ENCODE results near the gene TBX1.
"Not testable (repeated sequence)": the region's sequence is repeated elsewhere in the genome, so short reads cannot be mapped to it uniquely, and the experiment has no call there.

Gene TBX1

DNA sequence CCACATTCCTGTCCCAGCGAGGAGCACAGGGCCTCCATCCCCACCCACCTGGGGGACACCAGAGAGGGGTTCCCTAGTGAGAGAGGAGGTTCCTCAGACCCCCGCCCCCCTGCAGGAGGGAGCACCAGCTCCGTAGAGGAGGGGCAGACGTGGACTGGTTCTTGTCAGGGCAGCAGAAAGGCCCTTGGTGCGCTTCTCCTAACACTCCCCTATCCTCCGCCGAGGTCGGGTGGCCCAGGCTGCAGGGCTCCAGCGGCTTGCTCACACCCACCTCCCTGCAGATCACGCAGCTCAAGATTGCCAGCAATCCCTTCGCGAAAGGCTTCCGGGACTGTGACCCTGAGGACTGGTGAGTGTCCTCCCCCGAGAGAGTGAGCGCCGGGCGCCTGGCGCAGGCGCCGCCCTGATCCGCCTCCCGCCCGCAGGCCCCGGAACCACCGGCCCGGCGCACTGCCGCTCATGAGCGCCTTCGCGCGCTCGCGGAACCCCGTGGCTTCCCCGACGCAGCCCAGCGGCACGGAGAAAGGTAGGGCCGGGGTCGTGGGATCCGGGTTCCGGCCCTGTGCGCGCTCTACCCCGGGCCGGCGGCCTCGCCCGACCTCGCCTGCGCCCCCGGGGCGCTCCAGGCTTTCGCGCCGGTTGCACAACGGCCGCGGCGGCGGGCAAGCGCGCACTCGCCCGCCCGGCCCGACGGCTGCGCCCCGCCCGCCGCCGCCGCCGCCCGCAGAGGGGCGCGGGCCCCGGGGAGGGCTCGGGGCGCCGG is 5.1 kb downstream of the TBX1 start:
- DNase-seq: no peak

GRCh38 chr22:19766240-19766510 is 5.6 kb downstream of the TBX1 start:
- DNase-seq: no peak

DNA sequence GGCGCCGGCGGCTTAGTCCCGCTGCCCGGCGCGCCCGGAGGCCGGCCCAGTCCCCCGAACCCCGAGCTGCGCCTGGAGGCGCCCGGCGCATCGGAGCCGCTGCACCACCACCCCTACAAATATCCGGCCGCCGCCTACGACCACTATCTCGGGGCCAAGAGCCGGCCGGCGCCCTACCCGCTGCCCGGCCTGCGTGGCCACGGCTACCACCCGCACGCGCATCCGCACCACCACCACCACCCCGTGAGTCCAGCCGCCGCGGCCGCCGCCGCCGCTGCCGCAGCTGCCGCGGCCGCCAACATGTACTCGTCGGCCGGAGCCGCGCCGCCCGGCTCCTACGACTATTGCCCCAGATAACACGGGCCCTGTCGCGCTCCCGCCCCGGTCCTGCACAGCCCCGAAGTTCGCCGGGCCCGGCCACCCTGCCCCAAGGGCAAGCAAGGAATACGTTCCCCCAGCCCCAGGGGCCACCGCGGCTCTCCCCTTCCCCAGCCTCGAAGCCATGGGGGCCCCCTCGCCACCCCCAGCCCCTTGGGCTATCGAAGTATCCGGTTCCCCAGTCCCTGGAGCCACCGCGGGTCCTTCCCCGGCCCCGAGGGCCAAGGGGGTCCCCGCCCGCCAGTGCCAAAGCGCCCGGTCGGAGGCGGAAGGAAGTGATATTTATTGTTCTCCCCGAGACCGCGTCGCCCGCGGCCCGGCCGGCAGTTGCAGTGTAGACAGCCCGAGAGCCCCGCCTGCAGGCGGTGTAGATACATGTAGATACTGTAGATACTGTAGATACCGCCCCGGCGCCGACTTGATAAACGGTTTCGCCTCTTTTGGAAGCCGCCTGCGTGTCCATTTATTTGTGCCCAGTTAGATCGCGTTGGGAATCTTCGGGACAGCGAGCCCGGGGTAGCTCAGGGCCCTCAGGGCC is 6.2 kb downstream of the TBX1 start:
- DNase-seq: no peak

DNA sequence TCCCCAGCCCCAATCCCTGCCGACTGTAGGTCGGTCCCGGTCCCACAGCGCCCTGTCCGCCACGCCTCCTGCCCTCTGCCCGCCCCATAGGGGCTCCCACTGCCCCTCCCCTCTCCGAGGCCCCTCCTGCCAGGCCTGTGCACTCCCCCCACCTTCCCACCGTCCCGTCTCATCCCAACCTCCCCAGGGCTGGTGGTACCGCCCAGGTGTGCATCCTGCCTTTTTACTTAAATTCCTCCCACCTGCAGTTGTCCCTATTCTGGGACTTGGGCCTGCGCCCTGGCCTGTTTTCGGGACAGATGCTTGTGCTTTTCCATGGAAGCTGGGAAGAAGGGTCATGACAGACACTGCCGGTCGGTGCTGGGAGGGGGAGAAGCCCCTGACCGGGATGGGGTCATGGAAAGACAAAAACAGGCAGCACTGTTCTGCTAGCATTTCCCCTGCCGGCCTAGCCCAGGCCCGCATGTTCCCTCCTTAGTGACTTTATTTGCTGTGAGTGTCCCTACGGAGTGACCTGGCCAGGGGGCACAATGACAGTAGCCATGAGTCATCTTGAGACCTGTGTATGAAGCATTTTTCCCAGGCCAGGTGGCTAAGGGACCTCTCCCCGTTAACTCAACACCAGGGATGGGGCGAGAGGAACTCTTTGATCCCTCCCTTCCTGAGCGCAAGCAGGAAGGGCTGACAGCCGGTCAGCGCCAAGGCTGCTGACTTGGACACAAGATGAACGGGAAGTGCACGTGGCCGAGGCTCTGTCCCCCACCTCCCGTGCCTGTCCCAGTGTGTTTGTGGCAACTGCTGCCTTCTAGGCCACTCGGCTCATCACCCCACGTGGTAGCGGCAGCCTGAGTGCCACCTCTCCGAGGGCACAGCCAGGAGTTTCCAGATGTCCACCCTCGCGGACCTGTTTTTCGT is 7.1 kb downstream of the TBX1 start:
- DNase-seq: no peak

GRCh38 chr22:19769393-19769715 is 8.8 kb downstream of the TBX1 start:
- DNase-seq: no peak

GRCh38 chr22:19770349-19771220 is 10.0 kb downstream of the TBX1 start:
- no peak for DNase-seq

DNA sequence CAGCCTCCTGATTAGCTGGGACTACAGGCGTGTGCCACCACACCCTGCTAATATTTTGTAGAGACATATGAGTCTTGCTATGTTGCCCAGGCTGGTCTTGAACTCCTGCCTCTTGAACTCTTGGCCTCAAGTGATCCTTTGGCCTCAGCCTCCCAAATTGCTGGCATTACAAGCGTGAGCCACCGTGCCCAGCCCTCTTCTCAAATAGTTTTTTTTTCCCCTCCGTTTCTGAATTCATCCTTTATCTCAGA is 11.8 kb downstream of the TBX1 start:
- DNase-seq: no peak

DNA sequence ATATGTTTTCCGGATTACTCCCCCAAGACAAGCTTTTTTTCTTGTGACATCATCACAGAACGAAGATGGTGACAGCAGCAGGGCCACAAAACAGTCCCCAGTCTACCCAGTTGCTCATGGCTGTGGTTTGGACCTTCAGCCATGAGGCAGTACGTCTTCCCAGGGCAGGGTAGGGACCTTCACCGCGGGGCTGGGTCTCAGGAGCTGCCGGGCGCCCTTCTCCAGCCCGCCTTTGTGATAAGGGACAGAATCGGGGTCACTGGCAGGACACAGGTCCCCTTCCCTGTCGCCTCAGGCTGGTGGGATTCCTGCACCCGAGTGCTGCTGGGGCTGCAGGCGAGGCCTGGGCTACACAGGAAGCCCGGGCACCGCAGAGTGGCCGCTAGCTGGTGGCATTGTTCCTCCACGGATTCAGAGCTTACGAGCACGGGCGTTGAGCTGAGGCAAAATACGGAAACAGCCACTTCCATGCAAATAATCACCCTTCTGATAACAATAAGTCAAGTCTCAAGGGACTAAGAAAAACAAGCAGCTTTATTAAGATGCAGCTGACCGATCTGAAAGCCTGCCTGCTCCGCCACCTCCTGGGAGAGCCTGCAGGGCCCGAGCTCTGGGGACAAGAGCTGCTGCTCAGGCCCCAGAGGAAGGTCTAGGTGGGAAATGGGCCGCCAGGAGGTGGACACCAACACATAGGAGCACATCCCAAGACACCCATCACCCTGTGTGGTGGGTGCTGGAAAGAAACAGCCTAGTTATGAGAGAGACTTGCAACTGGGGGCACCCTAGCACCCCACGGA is 12.3 kb downstream of the TBX1 start:
- DNase-seq: no peak

DNA sequence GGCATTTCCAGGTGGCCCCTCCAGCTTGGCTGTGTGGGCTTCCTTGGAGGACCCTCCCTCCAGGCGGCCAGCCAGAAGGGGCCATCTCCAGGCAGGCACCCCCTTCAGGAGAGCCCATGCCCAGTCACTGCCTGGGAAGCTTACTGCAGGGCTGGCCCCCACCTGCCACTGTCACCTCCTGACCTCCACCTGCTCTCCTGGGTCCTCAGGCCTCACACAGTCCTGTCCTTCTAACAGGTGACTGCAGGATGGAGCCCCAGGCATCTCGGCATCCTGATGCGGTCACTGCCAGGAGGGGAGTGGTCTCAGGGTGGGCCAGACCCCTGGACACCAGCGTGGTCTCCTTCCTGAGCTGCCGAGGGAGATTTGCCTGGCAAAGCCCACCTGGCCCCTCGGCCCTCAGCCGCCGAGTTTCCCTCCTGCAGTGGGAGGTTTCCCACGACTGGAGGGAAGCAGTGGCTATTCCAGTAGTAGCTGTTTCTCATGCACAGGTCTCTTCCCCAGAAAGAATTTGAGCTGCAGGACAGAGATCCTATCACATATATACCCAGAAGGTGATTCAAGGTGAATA is 13.0 kb downstream of the TBX1 start:
- no peak for DNase-seq

DNA sequence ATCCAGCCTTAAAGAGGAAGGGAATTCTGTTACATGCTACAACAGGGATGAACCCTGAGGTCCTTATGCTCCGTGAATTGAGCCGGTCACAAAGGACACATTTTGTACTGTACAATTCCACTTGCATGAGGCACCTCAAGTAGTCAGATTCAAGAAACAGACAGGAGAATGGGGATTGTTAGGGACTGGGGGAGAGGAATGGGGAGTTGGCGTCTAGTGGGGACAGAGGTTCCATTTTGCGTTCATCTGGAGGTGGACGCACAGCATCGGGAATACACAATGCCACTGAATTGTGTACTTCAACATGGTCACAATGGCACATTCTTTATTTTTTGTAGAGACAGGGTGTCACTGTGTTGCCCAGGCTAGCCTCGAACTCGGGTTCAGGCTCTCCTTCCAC is 14.1 kb downstream of the TBX1 start:
- no peak for DNase-seq

GRCh38 chr22:19775496-19776325 is 15.1 kb downstream of the TBX1 start:
- DNase-seq: no peak

DNA sequence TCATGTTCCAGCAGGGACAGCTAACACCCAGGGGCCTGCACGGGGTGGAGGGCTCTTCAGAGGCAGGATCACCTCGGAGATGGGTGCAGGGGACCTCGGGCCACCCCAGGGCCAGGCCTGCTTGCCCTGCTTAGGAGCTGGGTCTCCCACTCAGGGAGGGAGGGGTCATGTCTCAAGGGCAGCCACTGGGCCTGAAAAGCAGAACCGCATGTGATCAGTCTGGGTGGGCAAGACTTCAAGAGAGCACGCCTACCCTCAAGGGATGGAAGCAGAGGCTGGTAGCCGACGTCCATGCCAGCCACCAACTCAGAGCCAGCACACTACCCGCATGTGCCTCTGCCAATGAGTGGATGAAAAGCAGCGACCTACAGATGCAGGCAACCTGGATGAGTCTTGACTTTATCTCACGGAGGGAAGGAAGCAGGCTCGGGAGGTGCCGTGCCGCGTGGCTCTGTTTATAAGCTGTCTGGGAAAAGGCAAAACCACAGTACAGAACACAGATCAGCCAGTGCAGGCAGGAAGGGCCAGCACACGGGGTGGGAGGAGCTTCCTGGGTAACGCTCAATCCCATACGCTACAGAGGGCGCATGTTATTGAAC is 16.0 kb downstream of the TBX1 start:
- DNase-seq: no peak

DNA sequence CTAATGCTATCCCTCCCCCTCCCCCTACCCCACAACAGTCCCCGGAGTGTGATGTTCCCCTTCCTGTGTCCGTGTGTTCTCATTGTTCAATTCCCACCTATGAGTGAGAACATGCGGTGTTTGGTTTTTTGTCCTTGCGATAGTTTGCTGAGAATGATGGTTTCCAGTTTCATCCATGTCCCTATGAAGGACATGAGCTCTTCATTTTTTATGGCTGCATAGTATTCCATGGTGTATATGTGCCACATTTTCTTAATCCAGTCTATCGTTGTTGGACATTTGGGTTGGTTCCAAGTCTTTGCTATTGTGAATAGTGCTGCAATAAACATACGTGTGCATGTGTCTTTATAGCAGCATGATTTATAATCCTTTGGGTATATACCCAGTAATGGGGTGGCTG is 16.6 kb downstream of the TBX1 start:
- DNase-seq: not testable (repeated sequence)

- DNase-seq: no peak
Observed at GRCh38 chr22:19779011-19779421, 18.4 kb downstream of the TBX1 start.

- DNase-seq: no peak
Observed at GRCh38 chr22:19779685-19780268, 19.2 kb downstream of the TBX1 start.

- no peak for DNase-seq
Observed at GRCh38 chr22:19782533-19782932, 22.0 kb downstream of the TBX1 start.

GRCh38 chr22:19783586-19784383 is 23.2 kb downstream of the TBX1 start:
- DNase-seq: no peak

- no peak for DNase-seq
Observed at GRCh38 chr22:19784384-19785175, 24.0 kb downstream of the TBX1 start.
